ENCODE data around the gene MORN3. TPM values are rescaled to one million over a fixed set of nuclear protein-coding genes. Genes with fewer than 3 reads are reported as not detected.
A peak's percentile ranks its signal among the peaks of the same experiment; 100 is the strongest.

Gene MORN3
- total RNA-seq, 2 donors from 2014 or later = 1.4 to 2.5 TPM

DNA sequence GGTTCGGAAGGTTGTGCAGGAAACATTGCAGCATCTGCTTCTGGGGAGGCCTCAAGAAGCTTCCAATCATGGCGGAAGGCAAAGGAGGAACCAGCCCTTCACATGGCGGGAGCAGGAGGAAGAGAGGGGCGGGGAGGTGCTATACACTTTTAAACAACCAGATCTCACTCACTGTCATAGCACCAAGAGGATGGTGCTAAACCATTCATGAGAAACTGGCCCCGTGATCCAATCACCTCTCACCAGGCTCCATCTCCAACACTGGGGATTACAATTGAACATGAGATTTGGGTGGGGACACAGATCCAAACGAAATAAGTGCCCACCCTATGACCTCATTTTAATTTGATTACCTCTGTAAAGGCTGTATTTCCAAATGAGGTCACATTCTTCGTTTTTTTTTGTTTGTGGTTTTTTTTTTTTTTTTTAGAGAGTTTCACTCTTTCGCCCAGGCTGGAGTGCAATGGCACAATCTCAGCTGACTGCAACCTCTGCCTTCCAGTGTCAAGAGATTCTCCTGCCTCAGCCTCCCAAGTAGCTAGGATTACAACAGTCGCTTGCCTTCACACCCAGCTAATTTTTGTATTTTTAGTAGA, 54.5 kb downstream of the MORN3 start:
- Mint-ChIP-seq H3K27me3 (no peaks in the 10 kb centered on the region), H3K4me3 (no peak overlapping the region), H3K9me3 (no peaks in the 10 kb centered on the region), H3K4me1 (no peaks in the 10 kb centered on the region), H3K36me3 (ENCODE audit: low read depth) (no peaks in the 10 kb centered on the region), H3K27ac (no peak overlapping the region)
- ATAC-seq (replicated peaks) = peak; percentile 31

DNA sequence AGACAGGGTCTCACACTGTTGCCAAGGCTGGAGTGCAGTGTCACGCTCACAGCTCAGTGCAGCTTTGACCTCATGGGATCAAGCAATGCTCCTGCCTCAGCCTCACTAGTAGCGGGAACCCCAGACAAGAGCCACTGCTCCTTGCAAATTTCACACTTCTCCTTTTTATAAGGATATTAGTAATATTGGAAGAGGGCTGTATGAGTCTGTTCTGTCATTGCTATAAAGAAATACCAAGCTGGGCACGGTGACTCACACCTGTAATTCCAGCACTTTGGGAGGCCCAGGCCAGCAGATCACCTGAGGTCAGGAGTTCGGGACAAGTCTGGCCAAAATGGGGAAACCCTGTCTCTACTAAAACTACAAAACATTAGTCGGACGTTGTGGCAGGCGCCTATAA, 56.0 kb downstream of the MORN3 start:
- Mint-ChIP-seq H3K4me3 (no peak overlapping the region), H3K27me3 (no peaks in the 10 kb centered on the region), H3K4me1 (peaks cover 4% of the 10 kb centered on the region), H3K9me3 (no peaks in the 10 kb centered on the region), H3K36me3 (ENCODE audit: low read depth) (no peaks in the 10 kb centered on the region), H3K27ac (no peak overlapping the region)
- no peak for ATAC-seq (replicated peaks)

GRCh38 chr12:121611306-121611705, 58.1 kb downstream of the MORN3 start:
- Mint-ChIP-seq H3K27me3 (no peaks in the 10 kb centered on the region), H3K9me3 (no peaks in the 10 kb centered on the region), H3K4me1 (peaks cover 5% of the 10 kb centered on the region), H3K27ac (peak overlapping the region; percentile 69), H3K4me3 (no peak overlapping the region), H3K36me3 (ENCODE audit: low read depth) (no peaks in the 10 kb centered on the region)
- ATAC-seq (replicated peaks) = peak; percentile 68

GRCh38 chr12:121610239-121611149, 59.0 kb downstream of the MORN3 start:
- no peak for ATAC-seq (replicated peaks)
- Mint-ChIP-seq H3K4me3 (no peak overlapping the region), H3K9me3 (no peaks in the 10 kb centered on the region), H3K36me3 (ENCODE audit: low read depth) (no peaks in the 10 kb centered on the region), H3K4me1 (peaks cover 5% of the 10 kb centered on the region), H3K27me3 (no peaks in the 10 kb centered on the region), H3K27ac (peak overlapping the region; percentile 69)

- ATAC-seq (replicated peaks) = no peak
- Mint-ChIP-seq H3K36me3 (ENCODE audit: low read depth) (no peaks in the 10 kb centered on the region), H3K4me3 (no peak overlapping the region), H3K9me3 (no peaks in the 10 kb centered on the region), H3K27me3 (no peaks in the 10 kb centered on the region), H3K27ac (no peak overlapping the region), H3K4me1 (peaks cover 5% of the 10 kb centered on the region)
Measured at GRCh38 chr12:121608301-121608700, 61.2 kb downstream of the MORN3 start.

- H3K27ac Mint-ChIP-seq = no peak overlapping the region
- peaks cover 3% of the 10 kb centered on the region for H3K4me1 Mint-ChIP-seq
- H3K4me3 Mint-ChIP-seq = no peak overlapping the region
- no peaks in the 10 kb centered on the region for H3K36me3 Mint-ChIP-seq (ENCODE audit: low read depth)
- no peak for ATAC-seq (replicated peaks)
- no peaks in the 10 kb centered on the region for H3K9me3 Mint-ChIP-seq
- H3K27me3 Mint-ChIP-seq = no peaks in the 10 kb centered on the region
Measured at GRCh38 chr12:121603581-121603980, 65.9 kb downstream of the MORN3 start.

DNA sequence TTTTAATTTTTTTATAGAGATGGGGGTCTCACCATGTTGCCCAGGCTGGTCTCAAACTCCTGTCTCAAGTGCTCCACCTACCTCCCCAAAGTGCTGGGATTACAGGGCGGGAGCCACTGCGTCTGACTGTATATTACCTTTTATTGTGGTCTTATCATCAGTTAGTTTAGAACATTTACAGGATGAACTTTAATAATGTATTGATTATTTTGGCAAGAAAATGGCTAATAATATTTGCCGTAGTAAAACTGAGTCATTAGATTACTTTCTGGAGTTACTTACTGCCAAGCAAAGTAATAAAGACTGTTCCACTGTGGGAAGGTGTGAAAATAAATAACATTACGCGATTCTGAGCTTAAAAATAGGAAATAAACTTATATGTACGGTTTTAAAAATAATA, 66.7 kb downstream of the MORN3 start:
- Mint-ChIP-seq H3K27ac (no peak overlapping the region), H3K36me3 (ENCODE audit: low read depth) (no peaks in the 10 kb centered on the region), H3K4me1 (no peaks in the 10 kb centered on the region), H3K4me3 (no peak overlapping the region), H3K27me3 (no peaks in the 10 kb centered on the region), H3K9me3 (no peaks in the 10 kb centered on the region)
- ATAC-seq (replicated peaks) = no peak

GRCh38 chr12:121600702-121601336, 68.6 kb downstream of the MORN3 start:
- no peaks in the 10 kb centered on the region for H3K4me1 Mint-ChIP-seq
- H3K27ac Mint-ChIP-seq = no peak overlapping the region
- H3K36me3 Mint-ChIP-seq (ENCODE audit: low read depth) = no peaks in the 10 kb centered on the region
- no peaks in the 10 kb centered on the region for H3K9me3 Mint-ChIP-seq
- no peak overlapping the region for H3K4me3 Mint-ChIP-seq
- H3K27me3 Mint-ChIP-seq = no peaks in the 10 kb centered on the region
- no peak for ATAC-seq (replicated peaks)

Other genes with a start within 250 kb of the MORN3 start
- 10 to 100 TPM; 64.2 to 76.4 TPM for gene KDM2B, start 88.6 kb downstream of the MORN3 start, total RNA-seq
- 10 to 100 TPM; 24.0 to 31.3 TPM for gene ORAI1, start 43.1 kb downstream of the MORN3 start, total RNA-seq
- gene TMEM120B, start 43.1 kb upstream of the MORN3 start, total RNA-seq = 10 to 100 TPM in 1 of 2 donors, 1 to 10 TPM in 1; 8.6 to 13.7 TPM
- 100 to 1,000 TPM; 103 to 123 TPM for gene RHOF, start 124.0 kb upstream of the MORN3 start, total RNA-seq
- gene SETD1B, start 134.4 kb upstream of the MORN3 start, total RNA-seq = 10 to 100 TPM; 14.7 to 23.4 TPM
- gene HPD, start 189.2 kb upstream of the MORN3 start, total RNA-seq = not detected
- 10 to 100 TPM; 39.8 to 75.1 TPM for gene PSMD9, start 219.1 kb upstream of the MORN3 start, total RNA-seq
- gene CFAP251, start 248.9 kb upstream of the MORN3 start, total RNA-seq = 10 to 100 TPM in 1 of 2 donors, 1 to 10 TPM in 1; 1.8 to 12.6 TPM